BLaER1 (cell line): ENCODE data around the gene FUT8.

Experiments
- H3K27ac ChIP-seq: shearing (Covaris generic); formaldehyde crosslinking; 2 replicates; pipeline ENCODE4 v1.8.1; 2022
- H3K27me3 ChIP-seq: shearing (Covaris generic); formaldehyde crosslinking; 2 replicates; pipeline ENCODE4 v1.8.1; 2022
- H3K36me3 ChIP-seq: shearing (Covaris generic); formaldehyde crosslinking; 2 replicates; pipeline ENCODE4 v1.8.1; 2022
- H3K4me1 ChIP-seq: shearing (Covaris generic); formaldehyde crosslinking; 2 replicates; pipeline ENCODE4 v1.8.1; 2022
- H3K4me2 ChIP-seq: shearing (Covaris generic); formaldehyde crosslinking; 2 replicates; pipeline ENCODE4 v1.8.1; 2022
- H3K4me3 ChIP-seq: shearing (Covaris generic); formaldehyde crosslinking; 2 replicates; pipeline ENCODE4 v1.8.1; 2022
- H3K9ac ChIP-seq: shearing (Covaris generic); formaldehyde crosslinking; 2 replicates; pipeline ENCODE4 v1.8.1; 2022
- H3K9me3 ChIP-seq: shearing (Covaris generic); formaldehyde crosslinking; 2 replicates; pipeline ENCODE4 v1.8.1; 2022
- H4K20me1 ChIP-seq: shearing (Covaris generic); formaldehyde crosslinking; 2 replicates; pipeline ENCODE4 v1.8.1; 2022
- Cebpa-rat ChIP-seq: shearing (Covaris generic); IDR thresholded peaks from 2 replicates; pipeline ENCODE4 v1.8.1; 2022

FUT8 gene

GRCh38 chr14:65387171-65387570 lies 25.4 kb upstream of the FUT8 start:
- Histone ChIP-seq H3K4me2 (no peak overlapping the region), H4K20me1 (no peaks in the 10 kb centered on the region), H3K4me1 (no peaks in the 10 kb centered on the region), H3K27me3 (no peaks in the 10 kb centered on the region), H3K9me3 (no peaks in the 10 kb centered on the region), H3K36me3 (no peaks in the 10 kb centered on the region), H3K9ac (no peak overlapping the region), H3K27ac (no peak overlapping the region), H3K4me3 (no peak overlapping the region)
- TF ChIP-seq Cebpa-rat: no peak

DNA sequence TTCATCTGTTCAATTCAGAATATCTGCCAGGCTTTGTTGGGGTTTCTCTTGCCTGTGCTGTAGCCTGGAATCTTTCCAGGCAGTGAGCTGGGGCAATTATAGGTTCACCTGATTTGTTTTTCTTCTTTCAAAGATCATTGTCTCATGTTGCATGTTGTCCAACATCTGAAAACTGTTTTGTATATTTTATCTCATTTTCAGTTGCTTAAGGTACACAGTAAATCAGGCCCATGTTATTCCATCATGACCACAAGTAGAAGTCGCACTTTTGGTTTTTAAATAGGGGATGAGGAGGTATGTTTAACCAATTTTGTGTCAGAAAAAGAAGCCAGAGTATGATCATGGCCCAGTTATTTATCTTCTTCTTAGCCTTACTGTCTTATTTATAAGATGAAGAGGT lies 24.9 kb upstream of the FUT8 start:
- Histone ChIP-seq H3K27ac (no peak overlapping the region), H3K36me3 (no peaks in the 10 kb centered on the region), H4K20me1 (no peaks in the 10 kb centered on the region), H3K4me2 (no peak overlapping the region), H3K4me1 (no peaks in the 10 kb centered on the region), H3K9ac (no peak overlapping the region), H3K4me3 (no peak overlapping the region), H3K27me3 (no peaks in the 10 kb centered on the region), H3K9me3 (no peaks in the 10 kb centered on the region)
- TF ChIP-seq Cebpa-rat: no peak

DNA sequence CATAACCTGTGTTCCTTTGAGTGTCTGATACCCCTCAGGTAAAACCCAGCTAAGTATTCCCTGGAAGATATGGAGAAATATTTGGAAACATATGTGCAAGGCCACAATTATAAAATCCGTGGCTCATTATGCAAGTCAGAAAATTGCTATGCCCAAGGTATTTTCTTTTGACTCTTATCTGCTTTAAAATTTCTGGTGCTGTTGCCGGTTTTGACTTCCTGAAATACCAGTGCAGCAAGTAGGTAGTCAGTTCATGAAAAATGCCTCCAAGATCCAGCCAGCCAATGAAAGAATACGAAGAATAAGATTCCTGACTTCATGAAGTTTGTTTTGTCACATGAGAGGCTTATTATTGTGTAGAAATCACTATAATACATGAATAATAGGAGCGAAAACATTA lies 20.2 kb upstream of the FUT8 start:
- Histone ChIP-seq H4K20me1 (no peaks in the 10 kb centered on the region), H3K4me1 (no peaks in the 10 kb centered on the region), H3K27ac (no peak overlapping the region), H3K4me3 (no peak overlapping the region), H3K4me2 (no peak overlapping the region), H3K9me3 (peaks cover 42% of the 10 kb centered on the region), H3K36me3 (peaks cover 10% of the 10 kb centered on the region; the same call in 1 of the 2 replicates), H3K27me3 (no peaks in the 10 kb centered on the region), H3K9ac (no peak overlapping the region)
- no peak for TF ChIP-seq Cebpa-rat

DNA sequence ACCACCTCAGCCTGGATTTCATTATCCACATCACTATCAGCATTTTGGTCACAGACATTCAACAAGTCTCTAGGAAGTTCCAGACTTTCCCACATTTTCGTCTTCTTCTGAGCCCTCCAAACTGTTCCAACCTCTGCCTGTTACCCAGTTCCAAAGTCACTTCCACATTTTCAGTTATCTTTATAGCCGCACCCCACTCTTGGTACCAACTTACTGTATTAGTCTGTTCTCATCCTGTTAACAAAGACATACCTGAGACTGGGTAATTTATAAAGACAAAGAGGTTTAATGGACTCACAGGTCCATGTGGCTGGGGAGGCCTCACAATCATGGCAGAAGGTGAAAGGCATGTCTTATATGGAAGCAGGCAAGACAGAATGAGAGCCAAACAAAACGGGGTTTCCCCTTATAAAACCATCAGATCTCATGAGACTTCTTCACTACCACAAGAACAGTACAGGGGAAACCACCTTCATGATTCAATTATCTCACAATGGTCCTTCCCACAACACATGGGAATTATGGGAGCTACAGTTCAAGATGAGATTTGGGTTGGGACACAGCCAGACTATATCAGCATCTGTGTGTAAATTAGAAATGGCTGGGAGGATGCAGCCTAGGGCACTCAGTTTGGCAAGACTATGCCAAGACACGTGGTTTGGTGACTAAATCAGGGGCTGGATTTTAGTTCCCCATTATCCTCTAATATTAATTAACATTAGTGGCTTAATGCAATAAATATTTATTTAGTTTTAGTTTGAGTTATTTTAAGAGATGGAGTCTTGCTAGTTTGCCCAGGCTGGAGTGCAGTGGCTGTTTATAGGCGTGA lies 16.2 kb upstream of the FUT8 start:
- Histone ChIP-seq H3K36me3 (peaks cover 10% of the 10 kb centered on the region; the same call in 1 of the 2 replicates), H3K9ac (no peak overlapping the region), H3K4me2 (no peak overlapping the region), H3K4me1 (no peaks in the 10 kb centered on the region), H3K27me3 (no peaks in the 10 kb centered on the region), H3K27ac (no peak overlapping the region), H3K4me3 (no peak overlapping the region), H3K9me3 (peaks cover 42% of the 10 kb centered on the region), H4K20me1 (no peaks in the 10 kb centered on the region)
- TF ChIP-seq Cebpa-rat: no peak

GRCh38 chr14:65403231-65403630 lies 9.3 kb upstream of the FUT8 start:
- no peaks in the 10 kb centered on the region for H4K20me1 ChIP-seq
- no peaks in the 10 kb centered on the region for H3K9me3 ChIP-seq
- no peaks in the 10 kb centered on the region for H3K36me3 ChIP-seq
- no peaks in the 10 kb centered on the region for H3K4me1 ChIP-seq
- no peak overlapping the region for H3K4me2 ChIP-seq
- no peak overlapping the region for H3K27ac ChIP-seq
- H3K4me3 ChIP-seq: no peak overlapping the region
- no peaks in the 10 kb centered on the region for H3K27me3 ChIP-seq
- no peak overlapping the region for H3K9ac ChIP-seq
- TF ChIP-seq Cebpa-rat: no peak

DNA sequence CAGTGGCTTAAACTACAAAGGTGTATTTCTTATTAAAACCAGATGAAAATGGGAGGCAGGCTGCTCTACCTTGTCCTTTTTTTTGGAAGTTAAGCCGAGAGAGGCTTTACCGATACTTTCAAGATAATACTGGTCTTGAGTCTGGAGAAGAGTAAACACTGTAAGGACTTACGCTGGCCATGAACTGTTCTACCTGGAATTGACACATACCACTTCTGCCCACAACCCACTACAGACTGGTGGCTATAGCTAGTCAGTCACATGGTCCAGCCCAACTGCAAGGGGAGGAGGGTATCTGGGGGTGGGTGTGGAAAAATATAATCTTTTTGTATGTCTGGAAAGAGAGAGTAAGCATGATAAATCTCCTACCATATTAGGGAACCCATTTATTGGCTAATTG lies 4.4 kb upstream of the FUT8 start:
- no peaks in the 10 kb centered on the region for H3K36me3 ChIP-seq
- H3K27me3 ChIP-seq: no peaks in the 10 kb centered on the region
- no peak overlapping the region for H3K27ac ChIP-seq
- H4K20me1 ChIP-seq: 0 out of 2 replicates have a peak, but pooled peaks cover under 1% of the 10 kb centered on the region
- H3K4me1 ChIP-seq: no peaks in the 10 kb centered on the region
- TF ChIP-seq Cebpa-rat: no peak
- H3K9ac ChIP-seq: no peak overlapping the region
- H3K4me2 ChIP-seq: no peak overlapping the region
- no peaks in the 10 kb centered on the region for H3K9me3 ChIP-seq
- H3K4me3 ChIP-seq: no peak overlapping the region

GRCh38 chr14:65410640-65411039 lies 1.9 kb upstream of the FUT8 start:
- Histone ChIP-seq H3K4me2 (no peak overlapping the region), H3K9ac (no peak overlapping the region), H3K4me3 (no peak overlapping the region)

DNA sequence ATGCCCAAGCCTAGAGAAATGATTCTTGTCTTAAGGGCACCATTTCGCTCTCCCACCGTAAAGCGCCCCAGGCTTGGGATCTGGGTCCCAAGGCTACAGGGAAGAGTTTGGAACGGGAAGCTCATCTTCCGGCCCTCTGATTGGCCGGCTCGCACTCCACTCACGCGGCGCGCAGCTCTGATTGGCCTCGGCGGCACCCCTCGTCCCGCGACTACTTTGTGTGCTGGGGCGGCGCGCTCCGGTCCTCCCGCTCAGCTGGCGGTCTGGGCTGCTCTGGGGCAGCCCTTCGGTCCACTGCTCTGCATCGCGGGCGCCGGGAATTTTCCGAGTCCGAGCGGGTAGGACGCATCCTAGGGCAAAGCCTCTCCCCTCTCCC lies 886 bp upstream of the FUT8 start:
- Histone ChIP-seq H3K9me3 (no peaks in the 10 kb centered on the region), H3K36me3 (no peaks in the 10 kb centered on the region), H3K9ac (peak overlapping the region; percentile 87), H3K27ac (peak overlapping the region; percentile 87), H4K20me1 (peaks cover 32% of the 10 kb centered on the region), H3K27me3 (no peaks in the 10 kb centered on the region), H3K4me1 (peaks cover 14% of the 10 kb centered on the region), H3K4me2 (peak overlapping the region; percentile 81), H3K4me3 (peak overlapping the region; percentile 91)
- no peak for TF ChIP-seq Cebpa-rat

More at GRCh38 chr14:65410640-65411039, 1.9 kb upstream of the FUT8 start:
- no peak for TF ChIP-seq Cebpa-rat
- Histone ChIP-seq H4K20me1 (peaks cover 26% of the 10 kb centered on the region), H3K4me1 (peaks cover 14% of the 10 kb centered on the region), H3K27ac (no peak overlapping the region), H3K36me3 (no peaks in the 10 kb centered on the region), H3K27me3 (no peaks in the 10 kb centered on the region), H3K9me3 (no peaks in the 10 kb centered on the region)

DNA sequence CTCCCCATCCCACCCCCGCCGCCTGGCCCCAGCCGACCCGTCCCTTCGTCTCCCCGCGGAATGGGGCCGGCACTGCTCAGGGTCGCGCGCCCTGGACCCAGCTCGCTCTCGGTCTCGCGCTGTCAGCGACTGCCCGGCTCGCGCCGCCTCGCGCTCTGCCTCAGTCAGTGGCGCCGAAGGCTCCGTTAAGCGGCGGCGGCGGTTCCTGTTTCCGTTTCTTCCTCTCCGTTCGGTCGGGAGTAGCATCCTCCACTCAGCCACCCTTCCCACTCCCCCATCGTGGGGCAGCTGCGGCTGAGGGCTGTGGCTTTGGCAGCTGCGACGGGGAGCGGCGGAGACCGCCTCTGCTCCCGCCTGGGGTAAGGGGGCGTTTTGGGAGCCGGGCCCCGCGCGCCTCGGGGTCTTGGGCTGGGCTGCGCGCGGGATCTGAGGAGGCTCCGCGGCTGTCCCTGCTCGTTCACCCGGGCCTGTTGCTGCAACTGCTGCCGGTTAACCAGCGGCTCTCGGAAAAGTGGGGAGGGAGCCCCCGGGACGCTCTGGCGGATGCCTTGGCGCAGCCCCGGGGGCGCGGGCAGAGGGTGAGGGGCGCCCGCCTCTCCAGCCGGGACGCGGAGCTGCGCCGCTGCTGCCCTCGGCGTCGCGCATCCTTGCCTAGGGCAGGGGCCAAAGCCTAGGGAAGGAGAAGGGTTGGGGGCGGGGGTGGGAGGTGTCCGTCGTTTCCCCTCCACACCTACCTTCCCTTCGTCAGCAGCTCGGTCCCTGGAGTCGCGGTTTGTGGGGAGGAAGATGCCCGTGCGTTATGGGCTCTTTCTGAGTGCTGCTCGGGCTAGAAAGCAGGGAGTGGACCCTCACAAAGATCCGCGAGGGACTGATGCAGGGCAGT lies 567 bp downstream of the FUT8 start:
- peaks cover 14% of the 10 kb centered on the region for H3K4me1 ChIP-seq
- H3K27ac ChIP-seq: peak overlapping the region; percentile 87
- H3K36me3 ChIP-seq: no peaks in the 10 kb centered on the region
- peak overlapping the region; percentile 86 for H3K4me2 ChIP-seq
- H3K9me3 ChIP-seq: no peaks in the 10 kb centered on the region
- TF ChIP-seq Cebpa-rat: no peak
- peak overlapping the region; percentile 87 for H3K9ac ChIP-seq
- peaks cover 46% of the 10 kb centered on the region for H4K20me1 ChIP-seq
- peak overlapping the region; percentile 91 for H3K4me3 ChIP-seq
- H3K27me3 ChIP-seq: no peaks in the 10 kb centered on the region

DNA sequence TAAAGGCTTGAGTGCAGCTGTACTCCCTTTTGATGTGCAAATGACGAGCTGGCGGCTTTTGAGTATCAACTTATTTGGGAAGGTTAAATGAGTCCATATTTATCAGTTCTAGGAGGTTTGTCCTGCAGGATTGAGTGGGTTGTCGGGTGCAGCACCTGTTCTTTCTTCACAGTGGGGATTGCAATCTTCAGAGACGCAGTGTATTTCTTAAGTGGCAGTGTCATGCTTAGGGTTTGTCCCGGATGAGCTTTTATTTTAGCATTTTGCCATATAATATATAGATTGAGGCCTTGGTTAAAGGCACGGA lies 1.2 kb downstream of the FUT8 start:
- Histone ChIP-seq H3K4me2 (peak overlapping the region; percentile 86), H3K9me3 (no peaks in the 10 kb centered on the region), H3K36me3 (no peaks in the 10 kb centered on the region), H3K9ac (peak overlapping the region; percentile 87), H3K27ac (peak overlapping the region; percentile 87), H3K4me1 (peaks cover 14% of the 10 kb centered on the region), H3K4me3 (peak overlapping the region; percentile 91), H4K20me1 (peaks cover 52% of the 10 kb centered on the region), H3K27me3 (no peaks in the 10 kb centered on the region)
- TF ChIP-seq Cebpa-rat: no peak
